ENCODE data around the gene TRMT10B.
"Not testable (repeated sequence)": the region's sequence is repeated elsewhere in the genome, so short reads cannot be mapped to it uniquely, and the experiment has no call there.

Gene TRMT10B

GRCh38 chr9:37747271-37747753 is 6.3 kb upstream of the TRMT10B start:
- Histone ChIP-seq H3K4me2 (peak overlapping the region; percentile 79; the same call in 1 of the 2 replicates), H3K36me3 (no peaks in the 10 kb centered on the region), H3K27me3 (no peaks in the 10 kb centered on the region), H3K9me3 (no peaks in the 10 kb centered on the region), H3K9ac (no peak overlapping the region), H3K4me1 (peaks cover 38% of the 10 kb centered on the region), H3K4me3 (no peak overlapping the region), H3K27ac (no peak overlapping the region), H4K20me1 (peaks cover 13% of the 10 kb centered on the region; the same call in 1 of the 2 replicates)
- no peak for TF ChIP-seq Cebpa-rat (IDR thresholded peaks at IDR 0.05)

- Histone ChIP-seq H3K4me3 (no peak overlapping the region), H4K20me1 (peaks cover 13% of the 10 kb centered on the region; the same call in 1 of the 2 replicates), H3K4me2 (no peak overlapping the region), H3K27ac (no peak overlapping the region), H3K4me1 (peaks cover 38% of the 10 kb centered on the region), H3K9ac (no peak overlapping the region), H3K9me3 (no peaks in the 10 kb centered on the region; the same call in 1 of the 2 replicates), H3K36me3 (no peaks in the 10 kb centered on the region), H3K27me3 (no peaks in the 10 kb centered on the region)
- TF ChIP-seq Cebpa-rat (IDR thresholded peaks at IDR 0.05): no peak
These were observed 4.5 kb upstream of the TRMT10B start for GRCh38 chr9:37749129-37749528.

- no peak overlapping the region for H3K27ac ChIP-seq
- peaks cover 7% of the 10 kb centered on the region; the same call in 1 of the 2 replicates for H4K20me1 ChIP-seq
- no peaks in the 10 kb centered on the region for H3K27me3 ChIP-seq
- H3K4me1 ChIP-seq: peaks cover 30% of the 10 kb centered on the region
- no peak overlapping the region for H3K9ac ChIP-seq
- no peak overlapping the region for H3K4me3 ChIP-seq
- no peaks in the 10 kb centered on the region; the same call in 1 of the 2 replicates for H3K9me3 ChIP-seq
- no peak for TF ChIP-seq Cebpa-rat (IDR thresholded peaks at IDR 0.05)
- H3K4me2 ChIP-seq: no peak overlapping the region
- no peaks in the 10 kb centered on the region for H3K36me3 ChIP-seq
These were observed 2.4 kb upstream of the TRMT10B start for GRCh38 chr9:37751186-37751585.

DNA sequence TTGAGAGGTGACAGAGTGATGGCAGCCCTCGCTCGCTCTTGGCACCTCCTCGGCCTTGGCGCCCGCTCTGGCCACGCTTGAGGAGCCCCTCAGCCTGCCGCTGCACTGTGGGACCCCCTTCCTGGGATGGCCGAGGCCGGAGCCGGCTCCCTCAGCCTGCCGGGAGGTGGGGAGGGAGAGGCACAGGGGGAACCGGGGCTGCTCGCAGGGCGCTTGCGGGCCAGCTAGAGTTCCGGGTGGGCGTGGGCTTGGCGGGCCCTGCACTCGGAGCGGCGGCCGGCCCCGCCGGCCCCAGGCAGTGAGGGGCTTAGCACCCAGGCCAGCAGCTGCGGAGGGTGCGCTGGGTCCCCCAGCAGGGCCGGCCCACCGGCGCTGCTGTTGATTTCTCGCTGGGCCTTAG is 1.9 kb upstream of the TRMT10B start:
- H3K4me1 ChIP-seq: peaks cover 25% of the 10 kb centered on the region
- H3K4me3 ChIP-seq, H3K9ac ChIP-seq, H3K4me2 ChIP-seq, H3K27ac ChIP-seq, H3K27me3 ChIP-seq, H3K36me3 ChIP-seq, H3K9me3 ChIP-seq, H4K20me1 ChIP-seq: not testable (repeated sequence)

- peaks cover 20% of the 10 kb centered on the region for H3K4me1 ChIP-seq
- not testable (repeated sequence) for H4K20me1 ChIP-seq, H3K27me3 ChIP-seq
These were observed 1.5 kb upstream of the TRMT10B start for GRCh38 chr9:37752112-37752511.

DNA sequence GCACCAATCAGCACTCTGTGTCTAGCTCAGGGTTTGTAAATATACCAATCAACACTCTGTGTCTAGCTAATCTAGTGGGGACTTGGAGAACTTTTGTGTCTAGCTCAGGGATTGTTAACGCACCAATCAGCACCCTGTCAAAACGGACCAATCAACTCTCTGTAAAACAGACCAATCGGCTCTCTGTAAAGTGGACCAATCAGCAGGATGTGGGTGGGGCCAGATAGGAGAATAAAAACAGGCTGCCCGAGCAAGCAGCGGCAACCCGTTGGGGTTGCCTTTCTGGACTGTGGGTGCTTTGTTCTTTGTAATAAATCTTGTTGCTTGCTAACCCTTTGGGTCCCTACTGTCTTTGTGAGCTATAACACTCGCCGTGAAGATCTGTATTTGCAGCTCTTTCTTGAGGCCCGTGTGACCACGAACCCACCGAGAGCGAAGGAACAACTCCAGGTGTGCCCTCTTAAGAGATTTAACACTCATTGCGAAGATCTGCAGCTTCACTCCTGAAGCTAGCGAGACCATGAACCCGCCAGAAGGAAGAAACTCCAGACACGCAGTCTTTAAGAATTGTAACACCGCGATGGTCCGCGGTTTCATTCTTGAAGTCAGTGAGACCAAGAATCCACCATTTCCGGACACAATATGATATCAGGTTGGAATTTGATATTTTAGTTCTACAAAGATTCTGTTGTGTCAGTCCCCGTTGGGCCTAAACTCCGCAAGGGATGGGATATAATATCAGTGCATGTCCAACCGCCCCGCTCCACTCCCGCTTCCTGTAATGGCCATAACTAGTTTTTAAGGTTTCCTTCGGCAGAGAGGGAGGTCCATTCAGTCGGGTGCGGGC is 740 bp upstream of the TRMT10B start:
- peak overlapping the region; percentile 88 for H3K27ac ChIP-seq
- TF ChIP-seq Cebpa-rat (IDR thresholded peaks at IDR 0.05): no peak
- peaks cover 9% of the 10 kb centered on the region; the same call in 1 of the 2 replicates for H3K36me3 ChIP-seq
- H3K4me3 ChIP-seq: peak overlapping the region; percentile 81
- H3K27me3 ChIP-seq: no peaks in the 10 kb centered on the region
- no peaks in the 10 kb centered on the region for H4K20me1 ChIP-seq
- peak overlapping the region; percentile 88 for H3K9ac ChIP-seq
- H3K4me2 ChIP-seq: peak overlapping the region; percentile 88
- no peaks in the 10 kb centered on the region; the same call in 1 of the 2 replicates for H3K9me3 ChIP-seq
- H3K4me1 ChIP-seq: peaks cover 13% of the 10 kb centered on the region

More at GRCh38 chr9:37752112-37752511, 1.5 kb upstream of the TRMT10B start:
- H3K27ac ChIP-seq, H3K36me3 ChIP-seq, H3K9ac ChIP-seq, H3K9me3 ChIP-seq, H3K4me2 ChIP-seq, H3K4me3 ChIP-seq: not testable (repeated sequence)

GRCh38 chr9:37758747-37759146 is 5.1 kb downstream of the TRMT10B start:
- H3K4me2 ChIP-seq: no peak overlapping the region
- no peaks in the 10 kb centered on the region for H3K27me3 ChIP-seq
- H3K27ac ChIP-seq: no peak overlapping the region
- H3K9me3 ChIP-seq: no peaks in the 10 kb centered on the region
- H3K36me3 ChIP-seq: peaks cover 26% of the 10 kb centered on the region
- no peak for TF ChIP-seq Cebpa-rat (IDR thresholded peaks at IDR 0.05)
- H3K4me3 ChIP-seq: no peak overlapping the region
- H4K20me1 ChIP-seq: no peaks in the 10 kb centered on the region
- peaks cover 13% of the 10 kb centered on the region for H3K4me1 ChIP-seq
- H3K9ac ChIP-seq: no peak overlapping the region

DNA sequence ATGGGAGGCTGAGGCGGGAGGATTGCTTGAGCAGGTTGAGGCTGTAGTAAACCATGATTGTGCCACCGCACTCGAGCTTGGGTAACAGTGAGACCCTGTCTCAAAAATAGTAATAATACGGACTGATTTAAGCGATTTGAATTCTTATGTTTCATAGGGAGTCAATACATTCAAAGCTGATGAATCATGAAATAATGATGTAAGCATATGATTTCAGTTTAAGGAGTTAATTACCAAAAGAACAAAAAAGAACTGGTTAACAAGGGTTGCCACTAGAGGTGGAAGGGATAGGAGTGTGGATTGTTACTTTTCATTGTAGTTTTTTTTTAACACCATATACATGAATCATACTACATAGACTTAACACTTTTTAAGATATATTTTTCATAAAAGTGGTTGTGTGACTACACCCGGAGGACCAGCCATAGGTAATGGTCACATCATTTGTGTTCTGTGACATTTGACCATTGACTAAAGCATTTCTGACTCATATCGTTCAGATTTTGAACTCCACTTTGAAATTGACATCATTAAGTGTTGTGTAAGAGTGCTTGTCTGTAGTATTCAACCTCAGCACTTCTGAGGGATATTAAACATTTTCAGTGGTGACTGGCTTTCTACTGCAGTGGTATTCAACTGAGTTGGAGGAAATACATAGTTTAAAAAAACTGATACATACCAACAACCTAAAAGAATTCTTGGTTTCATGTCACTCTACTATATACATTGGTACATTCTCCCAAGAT is 7.0 kb downstream of the TRMT10B start:
- Histone ChIP-seq H3K4me3 (no peak overlapping the region), H3K27me3 (no peaks in the 10 kb centered on the region), H4K20me1 (no peaks in the 10 kb centered on the region), H3K36me3 (peaks cover 39% of the 10 kb centered on the region), H3K27ac (no peak overlapping the region), H3K9me3 (no peaks in the 10 kb centered on the region), H3K4me2 (no peak overlapping the region), H3K4me1 (no peaks in the 10 kb centered on the region), H3K9ac (no peak overlapping the region)
- TF ChIP-seq Cebpa-rat (IDR thresholded peaks at IDR 0.05): no peak

DNA sequence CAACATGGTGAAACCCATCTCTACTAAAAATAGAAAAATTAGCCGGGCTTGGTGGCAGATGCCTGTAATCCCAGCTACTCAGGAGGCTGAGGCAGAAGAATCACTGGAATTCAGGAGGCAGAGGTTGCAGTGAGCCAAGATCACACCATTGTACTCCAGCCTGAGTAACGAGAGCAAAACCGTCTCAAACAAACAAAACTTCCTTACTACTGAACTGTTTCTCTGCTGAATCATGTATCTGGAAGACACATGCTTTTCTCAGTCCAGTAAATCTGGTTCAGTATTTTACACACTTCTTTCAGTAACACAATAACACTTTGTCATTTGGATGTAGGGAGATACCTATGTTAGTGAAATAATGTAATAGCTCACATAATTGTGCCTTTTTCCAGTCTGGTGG is 7.9 kb downstream of the TRMT10B start:
- H3K36me3 ChIP-seq: peaks cover 37% of the 10 kb centered on the region
- H3K27ac ChIP-seq: no peak overlapping the region
- no peak overlapping the region for H3K4me3 ChIP-seq
- H3K4me1 ChIP-seq: no peaks in the 10 kb centered on the region
- H3K9ac ChIP-seq: no peak overlapping the region
- no peaks in the 10 kb centered on the region for H3K27me3 ChIP-seq
- no peaks in the 10 kb centered on the region for H3K9me3 ChIP-seq
- H4K20me1 ChIP-seq: no peaks in the 10 kb centered on the region
- no peak overlapping the region for H3K4me2 ChIP-seq
- no peak for TF ChIP-seq Cebpa-rat (IDR thresholded peaks at IDR 0.05)

- H3K36me3 ChIP-seq: peaks cover 53% of the 10 kb centered on the region
- H3K9ac ChIP-seq, H3K27ac ChIP-seq, H3K4me3 ChIP-seq, H3K4me2 ChIP-seq, H3K9me3 ChIP-seq, H3K27me3 ChIP-seq, H4K20me1 ChIP-seq, H3K4me1 ChIP-seq: not testable (repeated sequence)
These were observed 11.7 kb downstream of the TRMT10B start for GRCh38 chr9:37765263-37765662.
